Lung (tissue), 16 donors: ENCODE results near the gene F5. TPM values are rescaled to one million over a fixed set of nuclear protein-coding genes. Genes with fewer than 3 reads are reported as not detected.

Experiments used
- ATAC-seq: fragments of 200-7000 bp; cut with Tn5 transposase; one replicate; pipeline ENCODE4 v1.9.1; 2020; ENCODE audit warnings: moderate number of reproducible peaks; ENCODE audit not compliant: insufficient read depth, low FRiP score
- DNase-seq, 3 donors: peaks; one replicate each; pipeline ENCODE4 v3.0.0-alpha.2; 2013 to 2017
- H3K27ac ChIP-seq, 2 donors: one replicate each; pipeline ENCODE4 v1.5.1; 2013; ENCODE audit warnings: mild to moderate bottlenecking in 2 of 2, moderate library complexity in 2 of 2, control low read depth in 1 of 2, inconsistent platforms in 1 of 2, low read depth in 1 of 2, low read length in 1 of 2
- H3K27me3 ChIP-seq, 3 donors: one replicate each; pipeline ENCODE4 v1.5.1; 2013; ENCODE audit warnings: low read length in 2 of 3; ENCODE audit not compliant: control insufficient read depth in 3 of 3, insufficient read depth in 3 of 3
- H3K36me3 ChIP-seq, 4 donors: one replicate each; pipeline ENCODE4 v1.5.1; 2013; ENCODE audit warnings: low read length in 4 of 4, mild to moderate bottlenecking in 1 of 4, moderate library complexity in 1 of 4; ENCODE audit not compliant: control insufficient read depth in 4 of 4, insufficient read depth in 4 of 4
- H3K4me1 ChIP-seq, 5 donors: one replicate each; pipeline ENCODE4 v1.5.1; 2013; ENCODE audit warnings: low read length in 5 of 5, mild to moderate bottlenecking in 2 of 5, moderate library complexity in 1 of 5; ENCODE audit not compliant: control insufficient read depth in 5 of 5, insufficient read depth in 5 of 5
- H3K4me3 ChIP-seq: one replicate; pipeline ENCODE4 v1.5.1; 2013; ENCODE audit warnings: mild to moderate bottlenecking, control low read depth, moderate library complexity
- H3K9ac ChIP-seq, 2 donors: one replicate each; pipeline ENCODE4 v1.5.1; 2013; ENCODE audit warnings: low read length in 2 of 2, control low read depth in 1 of 2; ENCODE audit not compliant: insufficient read depth in 1 of 2
- H3K9me3 ChIP-seq, 4 donors: one replicate each; pipeline ENCODE4 v1.5.1; 2013; ENCODE audit warnings: low read length in 3 of 4, mild to moderate bottlenecking in 1 of 4, moderate library complexity in 1 of 4; ENCODE audit not compliant: control insufficient read depth in 4 of 4, insufficient read depth in 3 of 4
- CTCF ChIP-seq: IDR thresholded peaks from 2 replicates; pipeline ENCODE4 v1.5.1; 2012; ENCODE audit warnings: mild to moderate bottlenecking; ENCODE audit errors: control extremely low read depth, extremely low read depth
- WGBS, 2 donors: extraction: QIAGEN DNeasy Blood & Tissue Kit; methylation state at CpG; one replicate each; pipeline ENCODE4 v1.1.7; 2013; 5-methylcytosine and 5-hydroxymethylcytosine counted together
- long read RNA-seq, 5 donors: transcript quantifications; one replicate each; lab custom pipeline, GENCODE V29; 2026
- polyA plus RNA-seq, 2 donors: library from polyadenylated mRNA; stranded (reverse); fragments of 200-250 nt; gene quantifications; one replicate each; pipeline ENCODE4 v1.2.1, GENCODE V29; 2013
- total RNA-seq, 2 donors: library from RNA; depleted of rRNA in 1 of 2; stranded (reverse); fragments of >200 nt in 1 of 2; gene quantifications; one replicate each; pipeline ENCODE4 v1.2.1, GENCODE V29; 2014 to 2021
- donor health status: control.
- donor health status: control.
- donor health status: Bipolar disorder and iron deficiency.
- donor health status: healthy.
- donor health status: DM: yes; HTN: yes; CAD: no.

F5 gene
- total RNA-seq (1 to 10 TPM in 1 of 2 donors, under 1 TPM in 1; 0.74 to 3.4 TPM), polyA plus RNA-seq (1 to 10 TPM; 1.5 to 5.3 TPM)
- long read RNA-seq, donor 1: 0 reads
- long read RNA-seq, donor 2: 0 reads
- long read RNA-seq, donor 3: 0 reads
- long read RNA-seq, donor 4: 0 reads
- long read RNA-seq, donor 5: 0 reads

GRCh38 chr1:169586395-169587255, at the start of gene F5:
Gene F5, minus strand, starts transcription at chr1:169586481. Its CDS starts 95 bp downstream, at chr1:169586386.
- H3K27me3 ChIP-seq: peaks cover 0 to 29% (median 0%) of the 10 kb centered on the region in 3 donors
- 28 to 39% methylated on average over 15 of the region's 15 CpGs for WGBS, 2 donors
- DNase-seq (peak; percentile 29 to 60 (median 54)), ATAC-seq (peak; percentile 87)
- H3K4me1 ChIP-seq: peaks cover 0 to 2% (median 0%) of the 10 kb centered on the region in 5 donors
- peak; percentile 32 for TF ChIP-seq CTCF
- H3K9ac ChIP-seq: no peak within 1 kb of the TSS
- H3K4me3 ChIP-seq: no peak within 1 kb of the TSS
- H3K27ac ChIP-seq: no peak within 1 kb of the TSS
- H3K36me3 ChIP-seq: no peaks in the 10 kb centered on the region
- H3K9me3 ChIP-seq: no peaks in the 10 kb centered on the region

GRCh38 chr1:169634877-169635276, 48.6 kb upstream of the F5 start:
- Histone ChIP-seq H3K4me1 (no peaks in the 10 kb centered on the region), H3K27me3 (no peaks in the 10 kb centered on the region), H3K36me3 (no peaks in the 10 kb centered on the region), H3K4me3 (no peak overlapping the region), H3K9ac (no peak overlapping the region), H3K9me3 (peaks cover 0 to 22% (median 12%) of the 10 kb centered on the region in 4 donors), H3K27ac (no peak overlapping the region)
- DNase-seq (no peak), ATAC-seq (no peak)
- no peak for TF ChIP-seq CTCF
- WGBS, 2 donors: 88 to 100% methylated on average over 1 of the region's 1 CpG

- WGBS, 2 donors: 100% methylated on average over 1 of the region's 1 CpG
- ATAC-seq (no peak), DNase-seq (no peak)
- TF ChIP-seq CTCF: no peak
- Histone ChIP-seq H3K27ac (no peak overlapping the region), H3K4me1 (no peaks in the 10 kb centered on the region), H3K9ac (no peak overlapping the region), H3K9me3 (peaks cover 0 to 22% (median 12%) of the 10 kb centered on the region in 4 donors), H3K27me3 (no peaks in the 10 kb centered on the region), H3K4me3 (no peak overlapping the region), H3K36me3 (no peaks in the 10 kb centered on the region)
Measured at GRCh38 chr1:169634145-169634544, 47.9 kb upstream of the F5 start.
